Measurements from ENCODE around the gene PSMD2. TPM values are rescaled to one million over a fixed set of nuclear protein-coding genes. Genes with fewer than 3 reads are reported as not detected.

Gene PSMD2
- total RNA-seq, 5 donors from 2014 or later (not counting 1 experiment from before 2014, with no cell fraction given), result 134 to 151 (median 149) TPM

DNA sequence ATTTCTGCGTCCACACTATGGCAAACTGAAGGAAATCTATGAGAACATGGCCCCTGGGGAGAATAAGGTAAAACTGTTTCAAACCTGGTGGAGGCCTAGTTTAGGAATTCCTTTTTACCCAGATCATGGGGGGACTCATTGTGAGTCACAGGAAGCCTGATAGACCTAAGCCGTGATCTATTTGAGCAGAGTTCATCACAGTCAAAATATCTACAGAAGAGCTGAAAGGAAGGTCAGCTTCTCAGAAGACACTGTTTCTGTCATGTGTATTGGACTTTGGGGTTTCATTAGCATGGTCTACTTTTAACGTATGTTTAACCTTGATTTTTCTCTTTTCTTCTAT is 1.3 kb downstream of the PSMD2 start:
- no peaks in the 10 kb centered on the region for H3K9me3 ChIP-seq
- Mint-ChIP-seq H3K4me1 (peaks cover 29 to 32% (median 32%) of the 10 kb centered on the region in 3 donors), H3K36me3 (peaks cover 32% of the 10 kb centered on the region), H3K4me3 (peak overlapping the region; percentile 87 to 93 (median 90)), H3K27me3 (no peaks in the 10 kb centered on the region), H3K27ac (peak overlapping the region in 1 of 2 donors; percentile 80), H3K9me3 (no peaks in the 10 kb centered on the region)
- ATAC-seq (replicated peaks in 1 of 4), result no peak
- peaks cover 14 to 53% of the 10 kb centered on the region in 2 donors for H3K36me3 ChIP-seq (ENCODE audit: control insufficient read depth in 2 of 2, extremely low read depth in 1 of 2, insufficient read depth in 1 of 2, low read length in 1 of 2)
- ChIA-PET POLR2A (no interaction called here), CTCF (no interaction called here)
- DNase-seq, result no peak
- H3K27me3 ChIP-seq (replicated peaks in 1 of 2; ENCODE audit: control insufficient read depth in 2 of 2, extremely low read depth in 1 of 2, insufficient read depth in 2 of 2, low read length in 1 of 2), result no peaks in the 10 kb centered on the region
- no peak overlapping the region for H3K4me3 ChIP-seq (ENCODE audit: control insufficient read depth in 1 of 2, extremely low read depth in 1 of 2, low read length in 1 of 2)
- no CpG with 5 or more reads among the region's 3 CpGs for WGBS (ENCODE audit: insufficient coverage)
- H3K4me1 ChIP-seq (ENCODE audit: control insufficient read depth in 1 of 2, extremely low read depth in 1 of 2, insufficient read depth in 2 of 2, low read length in 2 of 2), result peaks cover 13 to 20% of the 10 kb centered on the region in 2 experiments
- H3K27ac ChIP-seq (ENCODE audit: low read length), result no peak overlapping the region

DNA sequence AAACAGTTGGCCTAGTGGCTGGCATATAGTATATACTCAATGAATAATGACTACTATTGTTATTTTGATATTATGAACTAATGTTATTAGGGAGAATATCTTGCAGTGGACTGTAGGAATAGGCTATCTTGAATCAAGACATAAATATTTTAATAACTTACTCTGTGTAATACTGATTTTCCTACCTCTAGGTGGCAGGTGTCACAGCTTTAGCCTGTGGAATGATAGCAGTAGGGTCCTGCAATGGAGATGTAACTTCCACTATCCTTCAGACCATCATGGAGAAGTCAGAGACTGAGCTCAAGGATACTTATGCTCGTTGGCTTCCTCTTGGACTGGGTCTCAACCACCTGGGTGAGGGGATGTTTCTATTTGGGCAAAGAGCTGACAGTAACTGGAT is 6.5 kb downstream of the PSMD2 start:
- POLR2A ChIA-PET, result no interaction called here

DNA sequence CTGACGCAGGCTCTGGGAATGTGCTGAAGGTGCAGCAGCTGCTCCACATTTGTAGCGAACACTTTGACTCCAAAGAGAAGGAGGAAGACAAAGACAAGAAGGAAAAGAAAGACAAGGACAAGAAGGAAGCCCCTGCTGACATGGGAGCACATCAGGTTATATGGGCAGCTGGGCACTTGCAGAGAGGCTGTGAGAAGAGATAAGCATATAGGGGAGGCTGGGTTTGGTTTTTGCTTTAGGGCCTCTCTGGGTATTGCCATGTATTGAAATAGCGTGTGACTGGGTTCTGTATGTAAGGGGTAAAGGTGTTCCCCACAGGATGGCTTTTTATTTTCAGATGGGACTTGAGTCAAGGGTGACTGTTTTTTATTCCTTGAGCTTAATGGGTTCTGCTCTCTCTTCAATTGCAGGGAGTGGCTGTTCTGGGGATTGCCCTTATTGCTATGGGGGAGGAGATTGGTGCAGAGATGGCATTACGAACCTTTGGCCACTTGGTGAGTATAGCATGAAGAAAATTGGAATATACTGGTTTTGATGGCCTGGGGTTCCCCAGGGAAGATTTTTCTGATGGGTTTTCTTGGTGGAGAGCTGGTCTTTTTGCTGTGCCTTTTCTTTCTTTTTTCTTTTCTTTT is 7.4 kb downstream of the PSMD2 start:
- Histone ChIP-seq H3K36me3 (ENCODE audit: control insufficient read depth in 2 of 2, extremely low read depth in 1 of 2, insufficient read depth in 1 of 2, low read length in 1 of 2) (peaks cover 25 to 75% of the 10 kb centered on the region in 2 donors), H3K27ac (ENCODE audit: low read length) (no peak overlapping the region), H3K4me3 (ENCODE audit: control insufficient read depth in 1 of 2, extremely low read depth in 1 of 2, low read length in 1 of 2) (no peak overlapping the region), H3K27me3 (replicated peaks in 1 of 2; ENCODE audit: control insufficient read depth in 2 of 2, extremely low read depth in 1 of 2, insufficient read depth in 2 of 2, low read length in 1 of 2) (no peaks in the 10 kb centered on the region), H3K4me1 (ENCODE audit: control insufficient read depth in 1 of 2, extremely low read depth in 1 of 2, insufficient read depth in 2 of 2, low read length in 2 of 2) (no peaks in the 10 kb centered on the region), H3K9me3 (no peaks in the 10 kb centered on the region)
- H3K9me3 Mint-ChIP-seq, result no peaks in the 10 kb centered on the region
- ChIA-PET POLR2A (no interaction called here), CTCF (no interaction called here)
- H3K36me3 Mint-ChIP-seq, result peaks cover 69% of the 10 kb centered on the region
- ATAC-seq (replicated peaks in 1 of 4) (no peak), DNase-seq (no peak)
- H3K27ac Mint-ChIP-seq, result no peak overlapping the region
- no peak overlapping the region for H3K4me3 Mint-ChIP-seq
- 89% methylated on average over 3 of the region's 4 CpGs for WGBS (ENCODE audit: insufficient coverage)
- peaks cover 6 to 8% (median 6%) of the 10 kb centered on the region in 3 donors for H3K4me1 Mint-ChIP-seq
- H3K27me3 Mint-ChIP-seq, result no peaks in the 10 kb centered on the region

More for the DNA sequence above, 6.5 kb downstream of the PSMD2 start:
- Mint-ChIP-seq H3K36me3 (peaks cover 70% of the 10 kb centered on the region), H3K4me1 (peaks cover 10 to 13% (median 11%) of the 10 kb centered on the region in 3 donors), H3K9me3 (no peaks in the 10 kb centered on the region), H3K4me3 (no peak overlapping the region), H3K27me3 (no peaks in the 10 kb centered on the region), H3K27ac (no peak overlapping the region)
- no peak overlapping the region for H3K4me3 ChIP-seq (ENCODE audit: control insufficient read depth in 1 of 2, extremely low read depth in 1 of 2, low read length in 1 of 2)
- H3K9me3 ChIP-seq, result no peaks in the 10 kb centered on the region
- H3K27ac ChIP-seq (ENCODE audit: low read length), result no peak overlapping the region
- peak in 2 of 4 experiments; percentile 51 to 58 for ATAC-seq (replicated peaks in 1 of 4)
- CTCF ChIA-PET, result no interaction called here
- H3K27me3 ChIP-seq (replicated peaks in 1 of 2; ENCODE audit: control insufficient read depth in 2 of 2, extremely low read depth in 1 of 2, insufficient read depth in 2 of 2, low read length in 1 of 2), result no peaks in the 10 kb centered on the region
- peak in 1 of 35 experiments; percentile 21 for DNase-seq
- 83% methylated on average over 1 of the region's 1 CpG for WGBS (ENCODE audit: insufficient coverage)
- peaks cover 28 to 83% of the 10 kb centered on the region in 2 donors for H3K36me3 ChIP-seq (ENCODE audit: control insufficient read depth in 2 of 2, extremely low read depth in 1 of 2, insufficient read depth in 1 of 2, low read length in 1 of 2)
- peaks cover 0 to 1% of the 10 kb centered on the region in 2 experiments for H3K4me1 ChIP-seq (ENCODE audit: control insufficient read depth in 1 of 2, extremely low read depth in 1 of 2, insufficient read depth in 2 of 2, low read length in 2 of 2)

DNA sequence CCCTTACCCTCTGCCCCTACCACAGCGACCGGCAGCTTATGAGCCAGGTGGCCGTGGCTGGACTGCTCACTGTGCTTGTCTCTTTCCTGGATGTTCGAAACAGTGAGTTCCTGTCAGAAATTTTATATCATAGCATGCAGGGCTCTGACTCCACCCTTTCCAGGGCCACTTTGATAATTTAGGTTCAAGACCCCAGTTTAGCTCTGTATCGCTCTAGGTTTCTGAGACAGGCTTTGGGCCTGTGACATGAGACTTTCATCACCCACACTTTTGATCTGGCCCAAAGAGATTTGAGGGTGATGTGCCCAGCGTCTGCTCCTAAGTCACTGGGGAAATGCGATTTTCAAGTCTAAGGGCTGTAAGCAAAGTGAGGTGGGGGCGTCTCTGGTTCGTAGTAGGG is 8.9 kb downstream of the PSMD2 start:
- Mint-ChIP-seq H3K4me3 (no peak overlapping the region), H3K4me1 (peaks cover 0 to 1% (median 0%) of the 10 kb centered on the region in 3 donors), H3K36me3 (peaks cover 55% of the 10 kb centered on the region), H3K27ac (no peak overlapping the region), H3K9me3 (no peaks in the 10 kb centered on the region), H3K27me3 (no peaks in the 10 kb centered on the region)
- Histone ChIP-seq H3K27ac (ENCODE audit: low read length) (no peak overlapping the region), H3K36me3 (ENCODE audit: control insufficient read depth in 2 of 2, extremely low read depth in 1 of 2, insufficient read depth in 1 of 2, low read length in 1 of 2) (peaks cover 22 to 61% of the 10 kb centered on the region in 2 donors), H3K9me3 (no peaks in the 10 kb centered on the region), H3K4me3 (ENCODE audit: control insufficient read depth in 1 of 2, extremely low read depth in 1 of 2, low read length in 1 of 2) (no peak overlapping the region), H3K4me1 (ENCODE audit: control insufficient read depth in 1 of 2, extremely low read depth in 1 of 2, insufficient read depth in 2 of 2, low read length in 2 of 2) (no peaks in the 10 kb centered on the region), H3K27me3 (replicated peaks in 1 of 2; ENCODE audit: control insufficient read depth in 2 of 2, extremely low read depth in 1 of 2, insufficient read depth in 2 of 2, low read length in 1 of 2) (no peaks in the 10 kb centered on the region)
- 96% methylated on average over 7 of the region's 9 CpGs for WGBS (ENCODE audit: insufficient coverage)
- ChIA-PET CTCF (no interaction called here), POLR2A (no interaction called here)
- DNase-seq, result no peak
- no peak for ATAC-seq (replicated peaks in 1 of 4)

DNA sequence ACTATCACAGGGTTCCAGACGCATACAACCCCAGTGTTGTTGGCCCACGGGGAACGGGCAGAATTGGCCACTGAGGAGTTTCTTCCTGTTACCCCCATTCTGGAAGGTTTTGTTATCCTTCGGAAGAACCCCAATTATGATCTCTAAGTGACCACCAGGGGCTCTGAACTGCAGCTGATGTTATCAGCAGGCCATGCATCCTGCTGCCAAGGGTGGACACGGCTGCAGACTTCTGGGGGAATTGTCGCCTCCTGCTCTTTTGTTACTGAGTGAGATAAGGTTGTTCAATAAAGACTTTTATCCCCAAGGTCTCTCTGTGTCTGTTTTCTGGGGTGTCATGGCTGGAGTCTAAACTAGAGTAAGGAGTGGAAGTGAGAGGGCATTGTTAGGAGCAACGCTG is 9.7 kb downstream of the PSMD2 start:
- Mint-ChIP-seq H3K27ac (no peak overlapping the region), H3K4me3 (no peak overlapping the region), H3K9me3 (no peaks in the 10 kb centered on the region), H3K27me3 (no peaks in the 10 kb centered on the region), H3K36me3 (peaks cover 47% of the 10 kb centered on the region), H3K4me1 (peaks cover 0 to 1% (median 0%) of the 10 kb centered on the region in 3 donors)
- peaks cover 0 to 1% of the 10 kb centered on the region in 2 experiments for H3K4me1 ChIP-seq (ENCODE audit: control insufficient read depth in 1 of 2, extremely low read depth in 1 of 2, insufficient read depth in 2 of 2, low read length in 2 of 2)
- CTCF ChIA-PET, result no interaction called here
- ATAC-seq (replicated peaks in 1 of 4) (no peak), DNase-seq (no peak)
- H3K4me3 ChIP-seq (ENCODE audit: control insufficient read depth in 1 of 2, extremely low read depth in 1 of 2, low read length in 1 of 2), result no peak overlapping the region
- no peak overlapping the region for H3K27ac ChIP-seq (ENCODE audit: low read length)
- POLR2A ChIA-PET, result no interaction called here
- H3K36me3 ChIP-seq (ENCODE audit: control insufficient read depth in 2 of 2, extremely low read depth in 1 of 2, insufficient read depth in 1 of 2, low read length in 1 of 2), result peaks cover 19 to 52% of the 10 kb centered on the region in 2 donors
- WGBS (ENCODE audit: insufficient coverage), result 93% methylated on average over 4 of the region's 7 CpGs
- H3K9me3 ChIP-seq, result no peaks in the 10 kb centered on the region
- no peaks in the 10 kb centered on the region for H3K27me3 ChIP-seq (replicated peaks in 1 of 2; ENCODE audit: control insufficient read depth in 2 of 2, extremely low read depth in 1 of 2, insufficient read depth in 2 of 2, low read length in 1 of 2)

DNA sequence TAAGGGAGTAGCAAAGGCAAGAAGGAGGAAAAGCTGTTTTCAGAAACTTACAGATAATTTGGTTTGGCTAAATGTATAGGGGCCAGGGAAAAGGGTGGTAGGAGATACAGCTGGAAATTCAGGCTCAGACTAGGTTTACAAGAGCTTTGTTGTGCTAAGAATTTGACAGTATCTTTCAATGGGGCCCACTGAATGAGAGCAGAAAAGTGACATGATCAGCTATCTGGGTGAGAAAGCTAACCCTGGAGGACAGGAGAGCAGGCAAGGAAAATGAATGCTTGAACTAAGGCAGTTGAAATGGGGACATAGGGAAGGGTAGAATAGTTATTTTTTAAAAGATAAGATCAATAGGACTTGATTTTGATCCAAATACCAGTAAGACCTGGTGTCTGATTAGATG is 12.6 kb downstream of the PSMD2 start:
- ChIA-PET CTCF (interaction anchor here in 1 of 2 donors (1.1 kb wide), 1 partner anchor 13 kb away, joined by 3 read pairs; no protein-coding TSS in a partner anchor), POLR2A (interaction anchor here in 1 of 2 donors (0.6 kb wide), 1 partner anchor 93 kb away, joined by 7 read pairs; no protein-coding TSS in a partner anchor)
- ATAC-seq (replicated peaks in 1 of 4) (no peak), DNase-seq (no peak)
- Mint-ChIP-seq H3K27me3 (no peaks in the 10 kb centered on the region), H3K4me3 (no peak overlapping the region), H3K9me3 (no peaks in the 10 kb centered on the region), H3K36me3 (peaks cover 30% of the 10 kb centered on the region), H3K27ac (no peak overlapping the region), H3K4me1 (peaks cover 10 to 13% (median 10%) of the 10 kb centered on the region in 3 donors)
- Histone ChIP-seq H3K4me1 (ENCODE audit: control insufficient read depth in 1 of 2, extremely low read depth in 1 of 2, insufficient read depth in 2 of 2, low read length in 2 of 2) (peaks cover 2 to 21% of the 10 kb centered on the region in 2 experiments), H3K9me3 (no peaks in the 10 kb centered on the region), H3K4me3 (ENCODE audit: control insufficient read depth in 1 of 2, extremely low read depth in 1 of 2, low read length in 1 of 2) (no peak overlapping the region), H3K36me3 (ENCODE audit: control insufficient read depth in 2 of 2, extremely low read depth in 1 of 2, insufficient read depth in 1 of 2, low read length in 1 of 2) (peaks cover 12 to 25% of the 10 kb centered on the region in 2 donors), H3K27me3 (replicated peaks in 1 of 2; ENCODE audit: control insufficient read depth in 2 of 2, extremely low read depth in 1 of 2, insufficient read depth in 2 of 2, low read length in 1 of 2) (no peaks in the 10 kb centered on the region), H3K27ac (ENCODE audit: low read length) (no peak overlapping the region)

Data from T-cell (primary cell).